Right atrium auricular region (tissue), 2 donors: Measurements from ENCODE around the gene SEPTIN5. TPM values are rescaled to one million over a fixed set of nuclear protein-coding genes. Genes with fewer than 3 reads are reported as not detected.
"Not testable (repeated sequence)": the region's sequence is repeated elsewhere in the genome, so short reads cannot be mapped to it uniquely, and the experiment has no call there.

Experiments used
- DNase-seq: peaks from one replicate; pipeline ENCODE4 v3.0.0-alpha.2; 2019; ENCODE audit warnings: low spot score
- H3K27ac ChIP-seq, 2 donors: fragments of 200-600 bp; sonication (generic); 1 replicate in 1 of 2; 2 replicates in 1 of 2; pipeline ENCODE4 v1.5.1; 2016 to 2019
- H3K27me3 ChIP-seq, 2 donors: fragments of 200-600 bp; sonication (generic); one replicate each; pipeline versions ENCODE4 v1.5.1 to v1.6.0; 2017 to 2019
- H3K36me3 ChIP-seq: fragments of 200-600 bp; sonication (generic); one replicate; pipeline ENCODE4 v1.5.1; 2016
- H3K4me1 ChIP-seq, 2 donors: fragments of 200-600 bp; sonication (generic); one replicate each; pipeline versions ENCODE4 v1.5.1 to v1.6.0; 2017 to 2019
- H3K4me3 ChIP-seq, 2 donors: fragments of 200-600 bp; sonication (generic); 1 replicate in 1 of 2; 2 replicates in 1 of 2; pipeline ENCODE4 v1.5.1; 2017 to 2019; ENCODE audit warnings: mild to moderate bottlenecking in 1 of 2, moderate library complexity in 1 of 2
- H3K9me3 ChIP-seq, 2 donors: fragments of 200-600 bp; sonication (generic); one replicate each; pipeline ENCODE4 v1.5.1; 2019
- CTCF ChIP-seq, 2 donors: fragments of 200-600 bp; sonication (generic); IDR thresholded peaks; one replicate each; pipeline ENCODE4 v1.5.1; 2019; ENCODE audit warnings: antibody characterized with exemption in 2 of 2
- total RNA-seq, 2 donors: library from RNA; depleted of rRNA; stranded (reverse); fragments of >200 nt; gene quantifications; one replicate each; pipeline ENCODE4 v1.1.0, GENCODE V29; 2016

Gene SEPTIN5
- total RNA-seq, 2 donors from 2014 or later, result 162 to 287 TPM

- H3K27ac ChIP-seq, result peak within 1 kb of the TSS; percentile 71 to 91
- H3K4me3 ChIP-seq, result peak within 1 kb of the TSS; percentile 23 to 43
- peaks cover 0 to 54% of the 10 kb centered on the region in 2 donors for H3K4me1 ChIP-seq
- H3K9me3 ChIP-seq, result no peaks in the 10 kb centered on the region
- no peak for TF ChIP-seq CTCF (IDR thresholded peaks at IDR 0.05)
- peaks cover 25% of the 10 kb centered on the region for H3K36me3 ChIP-seq
- DNase-seq, result no peak
- no peaks in the 10 kb centered on the region for H3K27me3 ChIP-seq
These were observed 9.1 kb downstream of the SEPTIN5 start, which contains the start of gene GP1BB for GRCh38 chr22:19723232-19723982. TSS of gene GP1BB (plus strand) at chr22:19723539. CDS start at chr22:19723570, 31 bp downstream.

GRCh38 chr22:19723983-19724827 is 9.9 kb downstream of the SEPTIN5 start:
- no peaks in the 10 kb centered on the region for H3K9me3 ChIP-seq
- peak overlapping the region; percentile 23 to 43 for H3K4me3 ChIP-seq
- peak overlapping the region; percentile 71 to 91 for H3K27ac ChIP-seq
- no peak for DNase-seq
- peaks cover 0 to 47% of the 10 kb centered on the region in 2 donors for H3K4me1 ChIP-seq
- no peaks in the 10 kb centered on the region for H3K27me3 ChIP-seq
- H3K36me3 ChIP-seq, result peaks cover 25% of the 10 kb centered on the region
- TF ChIP-seq CTCF (IDR thresholded peaks at IDR 0.05), result no peak

- TF ChIP-seq CTCF (IDR thresholded peaks at IDR 0.05), result no peak
- no peak for DNase-seq
- peaks cover 23% of the 10 kb centered on the region for H3K36me3 ChIP-seq
- no peak overlapping the region for H3K27ac ChIP-seq
- no peaks in the 10 kb centered on the region for H3K9me3 ChIP-seq
- H3K27me3 ChIP-seq, result no peaks in the 10 kb centered on the region
- H3K4me3 ChIP-seq, result no peak overlapping the region
- H3K4me1 ChIP-seq, result peaks cover 0 to 39% of the 10 kb centered on the region in 2 donors
These were observed 10.8 kb downstream of the SEPTIN5 start for GRCh38 chr22:19724927-19725661.

- H3K27ac ChIP-seq, H3K9me3 ChIP-seq, DNase-seq, H3K4me3 ChIP-seq, H3K27me3 ChIP-seq: not testable (repeated sequence)
- peaks cover 15% of the 10 kb centered on the region for H3K36me3 ChIP-seq
- peaks cover 0 to 36% of the 10 kb centered on the region in 2 donors for H3K4me1 ChIP-seq
These were observed 11.9 kb downstream of the SEPTIN5 start for GRCh38 chr22:19726064-19726788.

- no peaks in the 10 kb centered on the region for H3K27me3 ChIP-seq
- H3K4me3 ChIP-seq, result no peak overlapping the region
- peaks cover 2% of the 10 kb centered on the region for H3K36me3 ChIP-seq
- H3K4me1 ChIP-seq, result peaks cover 0 to 23% of the 10 kb centered on the region in 2 donors
- TF ChIP-seq CTCF (IDR thresholded peaks at IDR 0.05), result no peak
- H3K27ac ChIP-seq, result no peak overlapping the region
- no peak for DNase-seq
- H3K9me3 ChIP-seq, result no peaks in the 10 kb centered on the region
These were observed 13.2 kb downstream of the SEPTIN5 start for GRCh38 chr22:19727310-19728150.
